Activated gamma-delta T cell treated with Interleukin-2 at 50 U/mL for 16 hours (primary cell): ENCODE measurements around the gene DGKG.

Source experiments
- DNase-seq: peaks from one replicate; pipeline ENCODE4 v3.0.0-alpha.2; 2020

The DGKG gene

GRCh38 chr3:186366206-186366605 is 4.2 kb upstream of the DGKG start:
- no peak for DNase-seq

DNA sequence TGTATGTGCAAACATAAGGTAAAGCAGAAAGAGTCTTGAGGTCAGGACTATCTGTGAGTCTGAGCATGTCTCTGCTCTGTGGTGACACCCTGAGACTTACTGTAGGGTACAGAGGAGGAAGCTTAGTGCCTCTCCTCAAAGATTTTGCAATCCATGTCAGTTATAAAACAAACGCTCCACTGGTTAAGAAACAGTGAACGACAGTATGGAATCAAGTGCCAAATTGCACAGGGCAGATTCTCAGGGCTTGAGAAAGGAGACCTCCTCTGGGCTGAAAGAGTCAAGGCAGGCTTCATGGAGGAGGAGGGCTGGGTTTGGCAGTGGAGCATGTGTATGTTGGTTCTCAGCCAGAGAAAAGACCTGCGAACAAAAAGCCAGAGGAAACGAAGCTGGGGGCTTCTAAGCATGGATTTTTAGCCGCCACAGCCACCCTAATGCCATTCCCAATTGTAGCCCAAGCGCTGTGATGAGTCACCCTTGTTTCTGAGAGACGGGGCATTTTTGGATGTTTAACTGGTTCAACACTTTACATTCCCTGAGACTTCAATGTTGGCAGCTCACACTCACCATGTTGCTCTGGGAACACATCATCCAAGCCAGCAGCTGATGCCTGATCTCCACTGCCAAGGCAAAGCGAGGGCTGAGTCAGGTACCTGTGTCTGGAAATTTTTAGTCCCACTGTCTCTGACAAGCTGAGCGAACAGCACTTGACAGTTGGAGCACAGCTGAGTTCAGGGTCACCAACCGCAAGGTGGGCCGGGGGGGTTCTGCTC is 3.4 kb upstream of the DGKG start:
- DNase-seq = no peak

GRCh38 chr3:186362988-186363387 is 954 bp upstream of the DGKG start:
- DNase-seq = no peak

DNA sequence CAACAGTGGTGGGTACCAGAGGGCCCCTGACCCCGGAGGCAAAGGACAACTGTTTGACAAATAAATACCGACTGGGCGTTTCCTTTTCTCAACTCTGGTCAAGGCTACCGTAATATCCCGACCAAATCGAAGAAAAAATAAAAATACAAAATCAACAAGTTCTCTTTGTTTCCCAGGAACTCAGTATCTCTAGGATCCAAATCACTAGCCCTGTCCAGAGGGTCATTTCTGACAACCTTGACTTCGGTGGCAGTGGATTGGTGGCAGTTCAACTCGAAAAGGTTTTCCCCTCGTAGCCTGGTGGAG is 456 bp upstream of the DGKG start:
- no peak for DNase-seq

GRCh38 chr3:186361246-186361761 is 730 bp downstream of the DGKG start:
- no peak for DNase-seq

GRCh38 chr3:186360779-186361178 is 1.3 kb downstream of the DGKG start:
- DNase-seq = no peak

GRCh38 chr3:186359078-186359477 is 3.0 kb downstream of the DGKG start:
- DNase-seq = no peak

DNA sequence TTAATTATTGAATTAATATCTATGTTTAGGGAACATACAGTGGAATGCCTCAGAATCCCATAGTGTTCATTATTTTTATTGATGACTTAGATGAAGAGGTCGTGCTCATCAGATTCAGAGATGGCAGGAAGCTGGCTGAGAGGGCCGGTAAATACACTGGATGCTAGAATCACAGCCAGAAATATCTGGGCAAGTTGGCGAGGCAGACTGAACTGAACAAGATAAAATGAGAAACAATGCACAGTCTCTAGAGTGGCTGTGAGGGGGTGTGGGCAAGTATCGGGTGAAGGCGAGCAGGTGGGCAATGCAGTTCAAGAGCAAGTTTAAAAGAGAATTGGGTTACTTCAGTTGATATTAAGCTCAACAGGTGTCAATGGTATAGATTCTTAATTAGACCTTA is 5.9 kb downstream of the DGKG start:
- DNase-seq = no peak

- DNase-seq = no peak
Observed at GRCh38 chr3:186354100-186354499, 7.9 kb downstream of the DGKG start.

GRCh38 chr3:186352369-186352768 is 9.7 kb downstream of the DGKG start:
- DNase-seq = no peak

GRCh38 chr3:186342197-186342596 is 19.8 kb downstream of the DGKG start:
- no peak for DNase-seq

- no peak for DNase-seq
Observed at GRCh38 chr3:186340204-186340603, 21.8 kb downstream of the DGKG start.

- no peak for DNase-seq
Observed at GRCh38 chr3:186339180-186339918, 22.7 kb downstream of the DGKG start.

- DNase-seq = no peak
Observed at GRCh38 chr3:186333256-186333655, 28.8 kb downstream of the DGKG start.

GRCh38 chr3:186330772-186331460 is 31.1 kb downstream of the DGKG start:
- DNase-seq = no peak

- no peak for DNase-seq
Observed at GRCh38 chr3:186329589-186329988, 32.4 kb downstream of the DGKG start.

- DNase-seq = no peak
Observed at GRCh38 chr3:186327912-186328487, 34.0 kb downstream of the DGKG start.

- no peak for DNase-seq
Observed at GRCh38 chr3:186322761-186323160, 39.3 kb downstream of the DGKG start.

- no peak for DNase-seq
Observed at GRCh38 chr3:186321746-186322145, 40.3 kb downstream of the DGKG start.

GRCh38 chr3:186320862-186321568 is 41.0 kb downstream of the DGKG start:
- no peak for DNase-seq

DNA sequence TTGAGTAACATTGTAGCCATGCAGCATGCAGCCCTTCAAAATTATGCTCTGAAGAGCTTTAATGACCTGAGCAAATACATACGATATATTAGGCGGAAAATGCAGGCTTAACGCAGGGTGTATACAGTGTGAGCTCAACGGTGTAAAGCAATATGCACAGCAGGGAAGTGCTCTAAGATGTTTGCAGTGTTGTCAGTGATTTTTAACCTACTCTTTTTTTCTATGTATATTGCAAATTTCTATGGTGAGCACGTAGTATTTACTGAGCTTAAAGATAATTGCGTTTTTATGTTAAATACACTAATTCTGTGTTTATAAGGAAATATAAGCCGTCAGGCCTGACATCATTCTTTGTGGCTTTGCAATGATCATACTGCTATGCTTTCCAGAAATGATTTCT is 42.1 kb downstream of the DGKG start:
- no peak for DNase-seq

GRCh38 chr3:186318135-186318534 is 43.9 kb downstream of the DGKG start:
- DNase-seq = no peak

DNA sequence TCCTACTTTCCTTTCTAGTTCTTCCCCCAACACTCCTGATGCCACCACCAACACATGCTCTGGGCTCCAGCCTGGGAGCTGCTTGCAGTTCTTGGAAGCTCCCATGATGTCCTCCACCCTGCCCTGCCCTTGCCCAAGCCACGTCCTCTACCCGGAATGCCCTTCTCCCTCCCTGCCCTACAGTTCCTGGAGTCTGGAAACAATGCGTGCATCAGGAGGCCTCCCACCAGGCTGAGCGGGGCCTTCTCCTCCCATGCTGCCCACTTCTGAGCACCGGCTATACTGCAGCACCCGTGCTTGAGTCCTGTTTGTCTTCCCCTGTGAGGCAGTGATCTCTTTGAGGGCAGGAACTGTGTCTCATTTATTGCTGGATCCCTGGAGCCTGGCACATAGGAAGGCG is 44.6 kb downstream of the DGKG start:
- no peak for DNase-seq
